Measurements from ENCODE around the gene GPR108.
"Not testable (repeated sequence)": the region's sequence is repeated elsewhere in the genome, so short reads cannot be mapped to it uniquely, and the experiment has no call there.

GPR108 gene

DNA sequence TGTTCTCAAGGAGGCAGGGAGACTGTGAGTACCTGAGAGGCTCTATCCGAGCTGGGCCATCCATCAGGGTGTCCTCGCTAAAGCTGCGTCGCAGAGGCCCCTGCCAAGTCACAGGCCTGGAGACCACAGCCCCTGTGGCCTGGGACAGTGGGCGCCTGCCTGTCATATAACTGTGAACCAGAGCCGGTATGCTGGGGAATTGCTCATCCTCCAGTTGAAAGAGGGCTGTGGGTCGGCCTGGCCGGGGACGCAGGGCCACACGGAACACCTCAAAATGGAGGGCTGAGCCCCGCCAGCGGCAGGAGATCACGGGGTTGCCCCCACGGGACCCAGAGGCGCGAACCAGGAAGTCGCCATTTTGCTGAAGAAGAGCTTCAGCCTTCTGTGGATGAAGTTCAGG lies 23.2 kb upstream of the GPR108 start:
- no peak for DNase-seq

DNA sequence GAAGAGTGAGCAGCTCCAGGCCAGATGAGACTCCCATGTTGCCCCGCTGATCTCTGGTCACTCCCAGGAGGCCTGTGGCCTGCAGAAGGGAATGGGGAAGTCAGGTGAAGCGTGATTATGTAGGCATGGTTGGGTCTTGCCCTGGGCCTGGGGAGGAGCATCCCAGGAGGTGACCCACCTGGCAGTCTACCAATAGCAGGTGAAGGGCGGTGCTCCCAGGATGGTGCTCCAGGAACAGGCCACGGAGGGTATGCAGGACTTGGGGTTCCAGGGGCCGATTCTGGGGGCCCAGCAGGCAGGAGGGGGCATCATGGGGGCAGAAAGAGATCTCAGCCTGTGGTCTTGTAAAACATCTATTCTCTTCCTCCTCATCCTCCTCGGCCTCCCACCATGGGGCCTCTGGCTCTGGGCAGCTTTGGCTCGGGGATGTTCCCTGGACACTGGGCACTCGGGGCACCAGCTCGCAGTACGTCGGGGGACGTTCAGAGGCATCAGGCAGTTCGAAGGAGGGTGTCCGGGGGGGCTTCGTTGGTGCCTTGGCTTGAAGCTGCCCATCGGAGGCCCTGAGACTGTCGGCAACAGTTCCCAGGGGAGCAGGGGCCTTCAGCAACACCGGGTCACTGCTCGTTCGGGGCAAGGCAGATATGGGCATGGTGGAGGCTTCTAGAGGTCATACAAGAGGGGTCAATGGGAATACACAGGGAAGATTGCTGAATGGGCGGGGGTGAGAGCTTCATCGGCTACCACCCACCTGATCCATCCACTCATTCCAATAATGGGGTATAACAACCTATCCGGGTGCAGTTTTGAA lies 17.5 kb upstream of the GPR108 start:
- no peak for DNase-seq

DNA sequence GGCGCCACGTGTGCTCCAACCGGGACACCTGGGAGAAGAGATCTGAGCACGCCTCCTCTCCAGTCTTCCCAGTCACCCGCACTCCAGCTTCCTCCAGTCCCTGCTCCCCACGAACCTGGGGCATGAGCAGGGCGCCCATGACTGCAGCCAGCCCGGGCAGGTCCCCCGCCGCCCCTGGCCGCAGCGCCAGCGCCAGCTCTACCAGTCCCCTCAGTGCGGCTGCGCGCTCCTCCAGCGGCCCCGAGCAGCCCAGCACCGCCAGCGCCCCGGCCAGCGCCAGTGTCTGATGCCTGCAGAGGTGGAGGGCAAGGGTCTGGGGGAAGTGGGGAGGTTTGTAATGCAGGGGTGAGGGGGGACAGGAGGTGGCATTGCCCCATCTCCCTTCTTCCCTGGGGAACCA lies 16.8 kb upstream of the GPR108 start:
- no peak for DNase-seq

DNA sequence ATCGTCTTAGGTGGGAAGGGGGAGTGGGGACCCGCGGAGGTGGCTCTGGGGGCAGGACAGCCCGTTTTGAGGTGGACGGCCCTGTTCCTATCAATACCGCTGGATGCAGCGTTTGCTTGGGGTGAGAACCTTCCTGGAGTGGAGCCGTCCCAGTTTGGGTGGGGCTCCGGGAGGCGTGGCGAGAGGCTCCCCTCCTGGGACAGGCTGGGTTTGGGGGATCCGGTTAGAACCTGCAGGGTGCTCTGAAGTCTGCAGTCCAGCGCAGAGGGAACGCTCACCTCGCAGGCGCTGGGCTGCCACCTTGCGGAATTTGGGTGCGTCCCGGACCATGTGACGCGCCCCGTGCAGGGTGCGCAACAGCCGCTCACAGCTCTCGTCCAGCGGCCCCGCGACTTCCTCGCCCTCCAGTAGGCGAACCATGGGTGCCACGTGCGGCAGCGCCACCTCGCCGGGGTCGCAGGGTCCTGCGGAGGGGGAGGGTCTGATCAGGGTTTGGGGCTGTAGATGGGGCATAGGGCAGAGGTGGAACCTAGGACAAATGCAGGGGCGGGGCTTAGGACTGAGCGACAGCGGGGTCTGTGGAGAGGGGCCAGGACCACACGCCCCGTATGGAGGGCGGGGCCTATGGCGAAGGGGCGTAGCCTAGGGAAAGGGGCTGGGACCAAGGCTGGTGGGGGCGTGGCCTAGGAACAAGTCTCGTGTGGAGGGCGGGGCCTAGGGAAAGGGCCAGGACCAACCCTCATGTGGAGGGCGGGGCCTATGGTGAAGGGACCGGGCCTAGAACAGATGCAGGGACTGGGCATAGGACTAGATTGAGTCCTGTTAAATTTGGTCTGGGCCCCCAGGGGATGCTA lies 16.0 kb upstream of the GPR108 start:
- peak; percentile 18 for DNase-seq

DNA sequence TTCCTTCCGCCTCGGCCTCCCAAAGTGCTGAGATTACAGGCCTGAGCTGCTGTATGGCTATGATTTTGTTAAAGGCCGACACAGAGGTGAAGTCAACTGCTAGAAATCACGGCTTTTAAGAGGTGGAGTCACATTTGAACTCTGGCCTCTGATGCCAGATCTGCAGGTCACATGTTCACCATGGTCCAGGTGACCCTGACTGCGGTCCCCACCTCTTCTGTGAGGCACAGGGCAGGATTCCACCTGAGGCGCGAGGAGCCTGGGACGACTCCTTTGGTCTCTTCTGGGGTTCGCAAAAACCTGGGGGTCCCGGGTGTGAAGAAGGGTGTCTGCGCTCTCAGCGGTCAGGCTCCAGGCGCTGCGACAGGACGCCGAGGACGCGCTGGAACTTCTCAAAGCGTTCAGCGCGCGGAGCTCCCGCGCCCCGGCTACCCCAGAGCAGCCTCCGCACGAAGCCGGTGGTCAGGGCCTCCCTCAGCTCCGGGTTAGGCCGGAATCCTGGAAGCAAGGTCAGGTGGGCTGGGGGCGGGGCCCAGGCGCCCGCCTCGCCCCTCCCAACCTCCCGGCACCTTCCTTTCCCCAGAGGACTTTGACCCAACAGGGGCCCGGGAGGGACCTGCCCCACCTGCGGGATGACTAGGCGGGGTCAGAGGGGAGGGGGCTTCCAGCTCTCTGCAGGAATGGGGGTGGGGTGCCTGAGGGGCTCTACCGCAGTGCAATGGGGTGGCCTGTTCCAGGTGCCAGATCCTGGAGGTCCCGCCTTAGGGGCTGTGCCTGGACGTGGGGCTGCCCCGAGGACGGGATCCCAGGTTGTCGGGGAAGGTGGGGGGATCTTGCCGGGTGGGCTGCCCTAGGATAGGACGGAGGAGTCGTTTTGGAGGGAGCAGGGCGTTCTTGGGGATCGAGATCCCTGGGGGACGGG lies 15.1 kb upstream of the GPR108 start:
- DNase-seq, result no peak

DNA sequence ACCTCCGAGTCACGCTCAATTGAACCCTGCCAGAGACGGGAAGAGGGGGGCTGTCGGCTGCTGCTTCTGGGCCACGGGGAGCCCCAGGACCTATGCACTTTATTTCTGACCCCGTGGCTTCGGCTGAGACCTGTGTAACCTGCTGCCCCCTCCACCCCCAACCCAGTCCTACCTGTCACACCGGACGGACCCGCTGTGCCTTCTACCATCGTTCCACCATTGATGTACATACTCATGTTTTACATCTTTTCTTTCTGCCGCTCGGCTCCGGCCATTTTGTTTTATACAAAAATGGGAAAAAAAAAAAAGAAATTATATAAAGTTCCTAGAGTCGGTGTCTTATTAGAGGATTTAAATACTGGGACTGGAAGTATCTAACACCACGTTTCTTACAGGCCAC lies 13.8 kb upstream of the GPR108 start:
- DNase-seq, result no peak

DNA sequence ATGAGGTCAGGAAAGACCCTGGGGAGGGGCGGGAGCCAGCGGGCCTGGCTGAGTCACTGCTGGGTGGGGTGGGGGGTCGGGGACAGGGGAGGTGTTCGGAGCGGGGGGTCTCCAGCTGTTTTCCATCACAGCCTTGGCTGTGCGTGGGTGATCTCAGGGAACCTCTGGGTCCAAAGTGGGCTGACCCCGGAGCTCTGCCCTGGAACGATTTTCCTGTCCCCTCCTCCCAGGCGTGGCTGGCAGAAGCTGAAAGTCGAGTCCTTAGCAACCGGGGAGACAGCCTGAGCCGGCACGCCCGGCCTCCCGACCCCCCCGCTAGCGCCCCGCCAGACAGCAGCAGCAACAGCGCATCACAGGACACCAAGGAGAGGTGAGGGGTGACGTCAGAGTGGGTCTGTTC lies 12.7 kb upstream of the GPR108 start:
- DNase-seq, result no peak

DNA sequence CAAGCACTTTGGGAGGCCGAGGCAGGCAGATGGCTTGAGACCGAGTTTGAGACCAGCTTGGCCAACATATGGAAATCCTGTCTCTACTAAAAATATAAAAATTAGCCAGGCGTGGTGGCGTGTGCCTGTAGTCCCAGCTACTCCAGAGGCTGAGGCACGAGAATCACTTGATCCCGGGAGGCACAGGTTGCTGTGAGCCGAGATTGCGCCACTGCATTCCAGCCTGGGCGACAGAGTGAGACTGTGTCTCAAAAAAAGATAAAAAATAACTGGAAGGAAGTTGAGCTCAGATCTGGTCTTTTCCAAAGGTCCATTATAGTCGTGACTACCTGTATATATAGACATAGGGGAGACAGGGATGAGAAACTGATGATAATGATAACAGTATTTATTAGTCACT lies 11.2 kb upstream of the GPR108 start:
- not testable (repeated sequence) for DNase-seq

DNA sequence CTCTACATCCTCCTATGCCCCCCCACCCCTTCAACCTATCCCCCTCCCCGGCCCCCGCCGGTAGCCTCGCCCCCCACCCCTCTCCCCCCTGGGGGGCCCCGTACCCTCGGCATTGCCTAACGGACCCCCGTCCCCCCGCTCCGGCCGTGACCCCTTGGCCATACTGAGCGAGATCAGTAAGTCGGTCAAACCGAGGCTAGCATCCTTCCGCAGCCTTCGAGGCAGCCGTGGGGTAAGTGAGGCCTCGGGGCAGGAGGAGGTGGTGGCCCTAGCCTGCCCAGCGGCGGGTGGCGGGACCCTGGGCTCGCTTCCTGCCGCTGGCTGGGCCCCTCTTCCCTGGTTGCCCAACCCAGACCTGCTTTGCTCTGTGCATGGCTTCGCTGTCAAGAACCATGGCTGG lies 8.6 kb upstream of the GPR108 start:
- no peak for DNase-seq

DNA sequence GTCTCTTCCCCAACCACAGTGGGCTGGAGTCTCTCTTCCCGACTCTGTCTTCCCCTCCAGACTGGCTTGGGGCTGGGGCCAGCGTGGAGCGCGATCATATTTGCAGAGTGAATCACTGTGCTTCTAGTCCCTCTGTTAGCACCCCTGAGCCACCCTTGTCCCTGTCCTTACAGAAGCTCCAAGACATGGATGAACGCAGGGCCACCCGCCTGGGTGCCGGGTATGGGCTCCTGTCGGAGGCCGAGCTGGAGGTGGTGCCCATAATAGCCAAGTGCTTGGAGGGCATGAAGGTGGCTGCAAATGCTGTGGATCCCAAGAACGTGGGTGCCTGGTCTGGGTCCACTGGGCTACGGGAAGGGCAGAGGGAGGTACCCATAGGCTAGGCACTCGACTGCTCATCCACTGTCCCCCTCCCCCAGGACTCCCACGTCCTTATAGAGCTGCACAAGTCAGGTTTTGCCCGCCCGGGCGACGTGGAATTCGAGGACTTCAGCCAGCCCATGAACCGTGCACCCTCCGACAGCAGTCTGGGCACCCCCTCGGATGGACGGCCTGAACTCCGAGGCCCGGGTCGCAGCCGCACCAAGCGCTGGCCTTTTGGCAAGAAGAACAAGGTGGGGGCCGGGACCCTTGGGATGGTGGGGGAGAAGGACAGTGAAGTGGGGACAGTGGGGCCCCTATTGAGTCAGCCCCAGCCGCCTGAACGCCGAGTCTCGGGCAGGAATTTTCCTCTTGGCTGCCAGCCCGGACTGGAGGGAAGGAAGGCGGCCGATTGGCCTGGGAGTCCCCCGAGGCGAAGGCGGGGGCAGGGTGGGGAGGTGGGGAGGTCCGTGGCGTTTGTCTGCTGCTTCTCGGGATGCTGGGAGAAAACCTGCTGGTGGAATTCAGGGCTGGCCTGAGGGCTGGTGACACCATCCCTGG lies 7.3 kb upstream of the GPR108 start:
- DNase-seq, result no peak

DNA sequence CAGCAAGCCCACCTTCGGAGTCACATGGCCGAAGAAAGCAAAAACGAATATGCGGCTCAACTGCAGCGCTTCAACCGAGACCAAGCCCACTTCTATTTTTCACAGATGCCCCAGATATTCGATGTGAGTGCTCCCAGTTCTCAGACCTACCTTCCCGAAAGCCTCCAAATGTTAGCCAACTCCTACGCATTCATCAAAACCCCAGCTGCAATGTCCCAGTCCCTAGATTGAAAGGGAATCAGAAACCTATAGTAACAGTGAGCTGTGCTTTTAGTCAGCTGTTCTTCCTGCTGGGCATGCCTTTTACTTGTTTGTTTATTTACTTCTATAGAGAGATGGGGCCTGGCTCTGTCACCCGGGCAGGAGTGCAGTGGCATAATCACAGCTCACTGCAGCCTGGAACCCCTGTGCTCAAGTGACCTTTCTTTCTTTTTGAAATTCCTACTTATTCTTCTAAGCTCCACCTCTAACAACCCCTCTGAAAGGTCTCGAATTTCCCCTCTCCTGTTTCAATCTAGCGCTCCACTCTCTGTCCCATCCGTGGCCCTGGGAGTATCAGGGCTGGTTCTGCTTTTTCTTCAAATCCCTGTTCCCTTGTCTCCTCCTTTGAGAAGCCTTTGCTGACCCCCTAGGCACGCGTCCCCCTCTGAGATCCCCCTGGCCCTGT lies 6.5 kb upstream of the GPR108 start:
- no peak for DNase-seq

DNA sequence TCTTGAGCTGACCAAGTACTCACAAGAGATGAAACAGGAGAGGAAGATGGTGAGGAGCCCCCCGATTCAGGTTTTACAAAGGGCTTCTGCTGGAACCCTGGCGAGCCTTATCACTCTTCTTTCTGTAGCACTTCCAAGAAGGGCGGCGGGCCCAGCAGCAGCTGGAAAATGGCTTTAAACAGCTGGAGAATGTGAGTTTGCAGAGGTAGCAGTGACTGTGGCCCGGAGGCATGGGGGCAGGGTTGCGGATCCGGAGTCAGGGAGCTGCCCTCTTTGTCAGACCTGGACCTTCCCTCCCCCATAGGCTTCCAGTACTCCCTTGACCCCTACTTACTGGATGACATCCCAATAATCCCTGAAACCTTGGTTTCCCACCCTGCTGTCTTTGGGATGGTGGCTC lies 5.7 kb upstream of the GPR108 start:
- no peak for DNase-seq

DNA sequence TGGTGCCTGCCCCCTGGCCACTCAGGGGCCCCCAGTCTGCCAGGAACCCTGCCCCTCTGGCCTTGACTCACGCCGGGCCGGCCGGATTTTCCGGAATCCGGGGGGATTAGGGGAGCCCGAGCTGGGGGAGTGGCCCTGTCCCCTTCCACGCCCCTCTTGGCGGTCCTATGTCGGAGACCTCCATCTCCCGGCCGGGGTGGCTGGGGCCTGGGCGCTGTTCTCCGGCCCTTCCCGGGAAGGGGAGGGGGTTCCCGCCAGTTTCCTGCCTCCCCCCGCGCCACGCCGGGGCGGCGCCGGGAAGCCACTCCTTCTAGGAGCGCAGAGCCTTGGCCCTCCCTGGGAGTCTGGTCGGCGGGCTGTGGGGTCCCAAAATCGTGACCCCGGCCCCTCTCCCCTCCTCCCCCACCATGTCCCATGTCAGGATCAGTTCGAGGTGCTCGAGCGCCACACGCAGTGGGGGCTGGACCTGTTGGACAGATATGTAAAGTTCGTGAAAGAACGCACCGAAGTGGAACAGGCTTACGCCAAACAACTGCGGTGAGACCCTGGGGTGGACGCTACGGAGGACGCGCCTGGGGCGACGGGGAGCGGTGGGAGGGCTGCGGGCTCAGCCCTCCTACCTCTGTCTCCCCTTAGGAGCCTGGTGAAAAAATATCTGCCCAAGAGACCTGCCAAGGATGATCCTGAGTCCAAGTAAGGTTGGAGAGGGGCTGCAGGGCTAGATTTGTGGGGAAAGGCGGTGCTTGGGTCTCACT lies 3.4 kb upstream of the GPR108 start:
- DNase-seq, result no peak

DNA sequence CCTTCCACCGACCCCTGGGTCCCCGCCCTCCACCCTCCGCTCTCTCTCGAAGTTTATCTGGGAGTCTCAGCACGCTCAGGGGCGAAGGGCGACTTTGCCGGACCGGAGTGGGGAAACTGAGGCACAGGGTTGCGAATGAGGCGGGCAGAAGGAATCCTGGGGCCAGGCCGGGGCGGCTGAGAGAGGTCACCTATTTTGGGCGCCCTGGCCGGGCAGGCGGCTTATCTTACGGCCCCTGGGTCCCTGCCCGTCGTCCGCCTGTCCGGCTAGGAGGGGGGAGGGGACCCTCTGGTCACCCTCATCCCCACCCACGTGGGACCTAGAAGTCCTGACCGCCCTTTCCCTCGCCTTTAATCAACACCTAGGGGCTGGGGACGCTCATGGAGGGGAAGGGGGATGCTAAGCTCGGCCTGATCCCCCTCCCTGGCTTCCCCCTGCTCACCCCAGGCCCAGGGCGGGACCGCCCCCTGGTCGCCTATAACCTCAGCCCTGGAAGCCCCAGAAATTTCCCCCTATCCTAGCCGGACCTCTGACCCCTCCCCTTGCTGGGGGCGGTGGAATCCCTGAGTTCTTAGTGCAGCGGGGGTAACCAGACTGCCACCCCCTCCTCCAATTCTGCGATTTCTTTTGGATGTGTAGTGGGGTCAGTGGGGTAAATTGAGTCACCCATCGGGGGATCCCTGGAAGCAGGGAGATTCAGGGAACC lies 2.7 kb upstream of the GPR108 start:
- DNase-seq, result peak; percentile 19

DNA sequence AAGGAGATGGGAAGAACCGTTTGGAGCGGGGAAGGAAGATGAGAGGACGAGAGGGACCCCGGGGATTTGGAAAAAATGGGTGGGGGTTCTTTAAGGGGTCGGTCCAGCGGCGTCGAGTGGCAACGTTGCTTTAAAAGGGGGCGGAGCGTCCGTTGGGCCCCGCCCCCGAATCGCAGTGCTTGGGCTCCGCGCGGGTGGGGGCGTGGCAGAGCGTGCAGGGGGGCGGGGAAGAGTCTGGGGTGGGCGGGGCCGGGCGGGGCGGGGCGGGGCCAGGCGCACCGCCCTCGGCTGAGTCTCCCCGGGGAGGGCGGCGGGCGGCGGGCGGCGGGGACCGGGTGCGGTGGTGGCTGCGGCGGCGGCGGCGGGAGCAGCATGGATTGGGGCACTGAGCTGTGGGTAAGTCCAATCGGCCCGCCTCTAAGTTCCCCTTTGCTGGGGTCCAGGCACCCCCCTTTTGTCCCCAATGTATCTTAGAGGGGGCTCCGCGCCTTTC lies 2.1 kb upstream of the GPR108 start, which contains the start of gene TRIP10:
Gene TRIP10, plus strand, starts transcription at position 291 of the 493 bp plus-strand sequence. Its CDS starts 82 bp downstream, at position 373.
- DNase-seq, result peak; percentile 43

DNA sequence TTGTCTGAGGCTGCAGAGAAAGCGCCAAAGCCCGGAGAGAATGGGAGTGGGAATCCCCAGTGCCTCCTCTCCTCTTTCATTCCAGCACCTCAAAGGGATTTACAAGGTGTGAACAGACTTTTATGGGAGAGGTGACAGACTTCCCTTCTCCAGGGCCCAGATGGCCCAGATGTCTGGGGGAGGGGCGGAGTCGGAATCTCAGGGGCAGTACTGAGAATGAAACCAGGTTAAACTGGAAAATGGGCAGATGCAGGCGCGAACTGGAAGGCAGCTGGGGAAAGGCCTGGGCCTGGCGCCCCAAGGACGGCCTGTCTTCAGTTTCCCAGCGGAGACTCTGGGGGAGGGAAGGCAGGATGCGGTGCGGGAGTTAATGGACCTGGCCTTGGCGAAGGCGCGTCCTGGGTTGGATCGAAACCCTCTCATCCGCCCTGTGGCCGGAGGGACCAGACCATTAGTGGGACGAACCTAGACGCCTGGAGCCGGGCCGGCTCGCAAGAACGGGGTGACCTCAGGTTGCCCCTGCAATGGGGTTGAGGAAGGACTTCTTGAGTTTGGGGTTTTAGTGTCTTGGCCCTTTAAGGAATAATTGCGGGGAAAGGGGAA lies 1.5 kb upstream of the GPR108 start:
- DNase-seq, result peak; percentile 59

DNA sequence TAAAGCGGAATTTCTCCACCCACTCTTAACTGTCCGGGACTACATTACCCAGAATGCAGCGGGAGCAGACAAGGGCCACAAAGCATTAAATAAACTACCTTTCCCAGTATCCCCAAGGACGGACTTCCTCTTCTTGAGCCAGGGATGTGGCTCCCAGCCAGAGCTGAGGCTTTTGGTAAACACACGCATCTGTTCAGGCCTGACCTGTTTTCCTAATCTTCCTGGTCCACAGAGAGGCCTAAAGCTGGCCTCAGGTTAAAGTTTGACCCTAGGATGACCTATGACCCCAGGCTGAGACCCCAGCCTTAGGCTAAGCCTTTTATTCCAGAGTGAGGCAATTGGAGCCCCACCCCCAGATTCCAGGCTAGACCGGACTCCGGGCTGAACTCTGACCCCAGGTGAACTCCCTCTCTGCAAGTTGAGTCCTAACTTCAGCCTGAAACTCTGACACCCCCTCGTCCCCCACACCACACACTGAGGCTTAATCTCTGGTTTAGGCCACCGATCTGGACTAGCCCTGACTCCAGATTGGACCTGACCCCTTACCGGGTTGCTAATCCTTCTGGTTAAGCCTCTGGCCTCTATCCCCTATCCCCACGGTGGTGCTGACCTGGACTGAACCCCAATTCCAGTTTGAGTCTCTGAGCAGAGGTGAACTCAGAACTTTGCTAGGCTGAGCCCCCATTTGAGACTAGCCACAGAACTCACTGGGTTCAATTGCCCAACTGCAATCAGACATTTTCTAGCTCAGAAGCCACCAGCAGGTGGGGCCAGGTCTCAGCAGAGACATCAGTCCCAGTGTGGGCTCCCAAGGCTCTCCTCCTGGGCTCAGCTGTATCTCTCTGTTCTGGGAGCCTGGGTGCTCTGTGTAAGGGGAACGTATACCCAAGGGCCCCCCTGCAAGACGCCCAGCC lies 750 bp upstream of the GPR108 start:
- peak; percentile 71 for DNase-seq

DNA sequence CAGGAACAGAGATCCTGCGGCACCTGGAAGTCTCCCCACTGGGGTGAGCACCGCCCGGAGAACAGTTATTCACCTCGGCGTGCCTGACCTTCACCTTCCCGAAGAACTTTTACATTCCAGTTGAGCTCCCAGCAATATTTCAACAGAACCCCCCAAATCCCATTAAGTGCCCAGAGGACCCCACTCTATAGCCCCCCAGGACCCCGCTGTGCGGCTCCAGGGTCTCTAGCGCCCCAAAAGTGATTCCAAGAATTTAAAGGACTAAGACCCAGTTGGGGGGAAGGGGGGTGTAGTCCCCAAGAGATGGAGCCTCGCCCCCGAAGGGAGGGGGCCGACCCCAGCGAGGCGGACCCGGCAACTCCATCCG lies 480 bp downstream of the GPR108 start:
- DNase-seq, result no peak
